ENCODE results near the gene HCFC1R1.
"Not testable (repeated sequence)": the region's sequence is repeated elsewhere in the genome, so short reads cannot be mapped to it uniquely, and the experiment has no call there.

- TF ChIP-seq CTCF (IDR thresholded peaks at IDR 0.05 in 4 of 5, conservative IDR thresholded peaks at IDR 0.05 in 1 of 5); POLR2A (IDR thresholded peaks at IDR 0.05): not testable (repeated sequence)
These were observed 29.6 kb upstream of the HCFC1R1 start for GRCh38 chr16:3053330-3053710.

Data from gastrocnemius medialis (tissue), 4 donors.